GM13976 (cell line): Measurements from ENCODE around the gene CTBP1.

ENCODE experiments used
- DNase-seq: peaks from one replicate; pipeline ENCODE4 v3.0.0; 2012; ENCODE audit warnings: low spot score
- in situ Hi-C: fragments of 300-500 bp; cut with MboI; formaldehyde crosslinking; loops from one replicate; pipeline ENCODE4 v1.12.0; 2022; ENCODE audit warnings: low sequenced_read_pairs, mixed read lengths, inconsistent platforms; ENCODE audit not compliant: unreplicated experiment
- TF ChIP-seq, protein P1 (sequence below): IDR thresholded peaks from 2 replicates; pipeline ENCODE4 v1.5.1; 2012; ENCODE audit warnings: borderline replicate concordance, mild to moderate bottlenecking; ENCODE audit not compliant: insufficient read depth; ENCODE audit errors: extremely low read depth, missing control alignments, control extremely low read depth

The CTBP1 gene

DNA sequence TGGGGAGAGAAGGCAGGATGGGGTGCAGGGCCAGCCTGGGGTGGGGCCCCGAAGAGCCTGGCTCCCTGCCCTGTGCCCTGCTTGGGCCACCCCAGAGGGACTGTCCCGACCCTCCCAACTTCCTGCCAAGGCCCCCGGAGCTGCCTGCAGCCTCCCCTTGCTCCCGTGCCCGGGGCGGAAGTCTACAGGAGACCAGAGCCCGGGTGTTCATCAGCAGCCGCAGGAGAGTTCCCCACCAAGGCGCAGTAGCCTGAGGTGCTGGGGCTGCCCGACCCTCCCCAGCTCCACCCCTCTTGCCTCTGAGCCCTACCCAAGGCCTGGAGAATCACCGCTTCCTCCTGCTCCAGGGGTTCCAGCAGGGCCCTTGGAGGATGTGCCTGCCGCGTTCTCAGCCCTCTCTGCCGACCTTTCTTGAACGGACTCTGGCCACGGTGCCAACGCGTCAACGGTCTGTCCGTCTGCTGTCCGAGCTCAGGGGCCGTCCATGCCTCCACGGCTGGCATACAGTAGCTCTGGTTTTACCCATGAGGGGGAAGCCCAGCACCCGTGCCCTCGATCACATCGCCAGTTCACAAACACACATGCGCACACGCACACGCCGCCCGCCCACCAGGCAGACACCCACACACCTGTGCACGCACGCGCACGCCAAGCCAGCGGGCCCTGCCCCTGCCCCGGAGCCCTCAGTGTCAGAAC is 40.5 kb downstream of the CTBP1 start:
- in situ Hi-C loops: no loop called here
- TF ChIP-seq, protein P1, sequence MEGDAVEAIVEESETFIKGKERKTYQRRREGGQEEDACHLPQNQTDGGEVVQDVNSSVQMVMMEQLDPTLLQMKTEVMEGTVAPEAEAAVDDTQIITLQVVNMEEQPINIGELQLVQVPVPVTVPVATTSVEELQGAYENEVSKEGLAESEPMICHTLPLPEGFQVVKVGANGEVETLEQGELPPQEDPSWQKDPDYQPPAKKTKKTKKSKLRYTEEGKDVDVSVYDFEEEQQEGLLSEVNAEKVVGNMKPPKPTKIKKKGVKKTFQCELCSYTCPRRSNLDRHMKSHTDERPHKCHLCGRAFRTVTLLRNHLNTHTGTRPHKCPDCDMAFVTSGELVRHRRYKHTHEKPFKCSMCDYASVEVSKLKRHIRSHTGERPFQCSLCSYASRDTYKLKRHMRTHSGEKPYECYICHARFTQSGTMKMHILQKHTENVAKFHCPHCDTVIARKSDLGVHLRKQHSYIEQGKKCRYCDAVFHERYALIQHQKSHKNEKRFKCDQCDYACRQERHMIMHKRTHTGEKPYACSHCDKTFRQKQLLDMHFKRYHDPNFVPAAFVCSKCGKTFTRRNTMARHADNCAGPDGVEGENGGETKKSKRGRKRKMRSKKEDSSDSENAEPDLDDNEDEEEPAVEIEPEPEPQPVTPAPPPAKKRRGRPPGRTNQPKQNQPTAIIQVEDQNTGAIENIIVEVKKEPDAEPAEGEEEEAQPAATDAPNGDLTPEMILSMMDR: no peak
- no peak for DNase-seq

DNA sequence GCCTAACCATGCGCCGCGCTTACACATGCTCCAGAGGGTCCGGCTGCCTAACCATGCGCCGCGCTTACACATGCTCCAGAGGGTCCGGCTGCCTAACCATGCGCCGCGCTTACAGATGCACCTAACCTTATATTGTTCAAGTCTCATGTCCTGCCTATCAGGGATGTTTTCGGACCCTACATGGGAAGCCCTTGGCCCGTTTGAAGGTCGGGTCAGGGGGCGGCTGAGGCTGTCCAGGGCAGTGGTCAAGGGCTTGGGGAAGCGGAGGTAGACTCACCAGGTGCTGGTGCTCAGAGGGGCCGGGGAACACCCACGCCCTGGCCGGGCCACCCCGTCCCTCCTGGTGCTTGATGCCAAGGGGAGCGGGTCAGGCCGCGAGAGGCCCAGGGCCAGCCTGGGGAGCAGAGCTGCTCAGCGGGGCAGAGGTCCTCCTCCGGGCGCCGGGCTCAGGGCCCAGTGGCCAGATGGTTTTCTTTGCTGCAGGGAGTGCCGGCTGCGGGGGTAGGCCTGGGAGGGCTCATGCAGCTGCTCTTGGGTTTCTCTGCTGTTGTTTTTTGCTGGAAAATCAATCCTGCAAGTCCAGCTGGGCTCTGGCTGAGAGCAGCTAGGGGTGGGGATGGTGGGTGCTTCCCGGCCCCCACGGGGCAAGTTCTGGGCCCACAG is 41.2 kb downstream of the CTBP1 start:
- no peak for DNase-seq
- TF ChIP-seq, protein P1: no peak
- in situ Hi-C loops: no loop called here

DNA sequence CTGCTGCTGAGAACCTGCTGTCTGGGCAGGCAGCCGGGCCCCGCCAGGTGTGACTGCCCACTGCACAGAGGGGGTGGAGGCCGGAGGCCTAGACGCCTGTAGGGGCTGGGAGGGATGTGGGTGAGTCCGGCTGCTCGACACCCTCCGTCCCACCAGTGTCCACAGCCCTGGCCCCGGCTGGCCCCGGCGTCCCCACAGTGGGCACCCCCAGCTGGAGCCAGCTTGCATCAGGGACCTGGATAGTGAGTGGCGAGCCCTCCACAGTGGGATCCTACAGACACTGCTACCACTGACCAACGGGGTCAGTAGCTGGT is 41.8 kb downstream of the CTBP1 start:
- TF ChIP-seq, protein P1: no peak
- in situ Hi-C loops: no loop called here
- DNase-seq: no peak

DNA sequence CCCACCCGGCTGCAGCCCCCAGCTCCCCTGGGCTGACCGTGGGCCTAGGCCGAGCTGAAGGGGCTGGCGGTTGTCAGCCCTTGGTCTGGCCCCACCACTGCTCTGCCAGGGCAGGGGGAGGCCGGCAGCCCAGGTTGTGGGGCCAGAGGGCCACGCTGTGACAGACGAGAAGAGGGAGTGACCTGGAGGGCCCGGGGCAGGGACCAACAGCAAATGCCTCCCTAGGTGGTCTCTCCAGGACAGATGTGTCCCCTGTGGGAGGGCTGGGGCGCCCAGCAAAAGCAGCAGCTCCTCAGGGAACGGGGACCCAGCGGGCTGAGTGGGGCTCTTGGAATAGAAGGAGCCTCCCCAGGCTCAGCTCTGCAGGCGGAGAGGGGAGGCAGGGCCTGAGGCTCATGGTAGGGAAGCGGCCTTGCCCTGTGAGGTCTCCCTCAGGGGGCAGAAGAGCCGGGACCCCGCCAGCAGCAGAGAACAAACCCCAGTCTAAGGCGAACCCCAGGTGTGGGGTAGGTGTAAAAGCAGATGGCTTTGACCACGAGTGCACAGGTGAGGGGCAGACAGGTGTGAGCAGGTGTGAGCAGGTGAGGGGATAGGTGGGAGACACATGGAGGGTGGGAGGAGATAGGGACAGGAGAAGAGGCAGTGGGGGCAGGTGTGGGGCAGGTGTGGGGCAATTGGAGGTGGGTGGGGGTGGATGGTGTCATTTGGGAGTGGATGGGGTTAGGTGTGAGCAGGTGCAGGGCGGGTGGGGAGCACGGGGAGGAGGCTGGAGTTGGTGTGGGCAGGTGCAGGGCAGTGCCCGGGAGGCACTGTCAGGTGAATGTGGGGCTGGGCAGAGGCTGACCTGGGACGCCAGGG is 42.4 kb downstream of the CTBP1 start:
- in situ Hi-C loops: no loop called here
- no peak for DNase-seq
- TF ChIP-seq, protein P1: no peak

DNA sequence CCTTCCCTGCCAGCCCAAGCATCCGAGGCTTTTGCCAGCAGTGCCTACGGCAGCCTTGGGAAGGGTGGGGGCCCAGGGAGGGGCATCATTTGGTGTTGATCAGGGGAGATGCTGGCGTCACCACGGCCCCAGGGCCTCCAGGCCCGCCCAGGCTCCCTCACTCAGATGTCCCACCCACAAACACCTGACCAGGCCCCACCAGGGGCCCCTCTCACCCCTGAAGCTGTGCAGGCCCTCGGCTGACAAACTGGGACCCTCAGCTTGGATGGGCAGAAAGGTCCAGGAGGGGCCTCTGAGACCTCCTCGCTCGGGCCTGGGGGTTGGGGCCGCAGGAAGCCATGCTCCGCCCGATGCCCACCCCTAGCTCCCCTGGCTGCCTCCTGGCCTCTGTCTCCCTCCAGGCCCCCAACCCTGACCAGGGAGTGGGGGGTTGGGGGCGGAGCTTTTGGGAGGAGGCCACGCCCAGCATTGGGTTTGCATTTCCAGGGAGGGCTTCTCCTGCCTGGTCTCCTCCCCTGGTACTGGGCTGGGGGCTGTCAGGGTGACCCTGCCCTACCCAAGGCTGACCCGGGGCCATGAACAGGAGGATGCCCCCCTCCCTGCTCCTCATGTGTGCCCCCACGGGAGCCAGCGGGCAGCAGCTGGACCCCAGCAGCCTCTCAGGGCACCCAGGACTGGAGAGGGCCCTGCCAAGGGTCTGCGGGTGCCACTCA is 43.2 kb downstream of the CTBP1 start:
- TF ChIP-seq, protein P1: no peak
- in situ Hi-C loops: no loop called here
- DNase-seq: no peak
